Upper lobe of right lung (tissue), 1 donor: ENCODE data around the gene WDR75. TPM values are rescaled to one million over a fixed set of nuclear protein-coding genes. Genes with fewer than 3 reads are reported as not detected.

Source experiments
- ATAC-seq: fragments of 200-7000 bp; cut with Tn5 transposase; one replicate; pipeline ENCODE4 v1.9.1; 2020; ENCODE audit warnings: mild to moderate bottlenecking, moderate library complexity
- DNase-seq: peaks from one replicate; pipeline ENCODE4 v3.0.0-alpha.2; 2020
- H3K27ac ChIP-seq: fragments of 200-600 bp; one replicate; pipeline ENCODE4 v1.8.0; 2022
- H3K27me3 ChIP-seq: fragments of 200-600 bp; one replicate; pipeline ENCODE4 v1.8.0; 2022; ENCODE audit warnings: mild to moderate bottlenecking
- H3K36me3 ChIP-seq: fragments of 200-600 bp; one replicate; pipeline ENCODE4 v1.8.0; 2022
- H3K4me1 ChIP-seq: fragments of 200-600 bp; one replicate; pipeline ENCODE4 v1.8.0; 2022
- H3K4me3 ChIP-seq: fragments of 200-600 bp; one replicate; pipeline ENCODE4 v1.8.0; 2022; ENCODE audit warnings: mild to moderate bottlenecking
- H3K9me3 ChIP-seq: fragments of 200-600 bp; one replicate; pipeline ENCODE4 v1.8.0; 2022
- intact Hi-C: fragments of 100-400 bp; cut with DNase I; formaldehyde crosslinking; loops from one replicate; pipeline ENCODE4 v1.11.0; 2022
- total RNA-seq: library from RNA; stranded (reverse); fragmentation: NEBNext Ultra II Directional; extraction: Animal tissue kit (Norgen Biotek cat#: 25700); gene quantifications from one replicate; pipeline ENCODE4 v1.2.1, GENCODE V29; 2021
- TF ChIP-seq, protein P1 (sequence below): fragments of 200-600 bp; IDR thresholded peaks from one replicate; pipeline ENCODE4 v1.8.0; 2022; ENCODE audit warnings: antibody characterized with exemption
- donor health status: DM: no; HTN: yes; CAD: no; lungs with severe emphysema.

WDR75 gene
- total RNA-seq, 1 donor from 2014 or later: 23.4 TPM

DNA sequence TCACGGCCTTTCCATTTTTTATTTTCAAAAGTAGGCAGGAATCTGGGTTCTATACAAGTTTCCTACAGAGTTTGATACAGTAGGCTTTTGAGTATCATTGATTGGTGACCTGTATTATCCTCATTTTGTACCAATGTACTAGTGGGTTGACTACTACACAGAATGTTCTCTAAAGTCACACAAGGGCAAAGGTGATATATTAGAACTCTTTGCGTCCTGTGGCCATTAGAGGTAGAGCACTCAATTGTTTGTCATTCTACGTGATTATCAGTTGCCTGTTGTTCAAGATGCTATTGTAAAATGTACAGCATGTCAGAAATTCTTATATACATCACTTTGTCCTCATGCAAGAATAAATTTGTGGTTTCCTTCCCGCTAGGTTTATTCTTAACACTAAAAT is 24.8 kb downstream of the WDR75 start:
- TF ChIP-seq, protein P1, sequence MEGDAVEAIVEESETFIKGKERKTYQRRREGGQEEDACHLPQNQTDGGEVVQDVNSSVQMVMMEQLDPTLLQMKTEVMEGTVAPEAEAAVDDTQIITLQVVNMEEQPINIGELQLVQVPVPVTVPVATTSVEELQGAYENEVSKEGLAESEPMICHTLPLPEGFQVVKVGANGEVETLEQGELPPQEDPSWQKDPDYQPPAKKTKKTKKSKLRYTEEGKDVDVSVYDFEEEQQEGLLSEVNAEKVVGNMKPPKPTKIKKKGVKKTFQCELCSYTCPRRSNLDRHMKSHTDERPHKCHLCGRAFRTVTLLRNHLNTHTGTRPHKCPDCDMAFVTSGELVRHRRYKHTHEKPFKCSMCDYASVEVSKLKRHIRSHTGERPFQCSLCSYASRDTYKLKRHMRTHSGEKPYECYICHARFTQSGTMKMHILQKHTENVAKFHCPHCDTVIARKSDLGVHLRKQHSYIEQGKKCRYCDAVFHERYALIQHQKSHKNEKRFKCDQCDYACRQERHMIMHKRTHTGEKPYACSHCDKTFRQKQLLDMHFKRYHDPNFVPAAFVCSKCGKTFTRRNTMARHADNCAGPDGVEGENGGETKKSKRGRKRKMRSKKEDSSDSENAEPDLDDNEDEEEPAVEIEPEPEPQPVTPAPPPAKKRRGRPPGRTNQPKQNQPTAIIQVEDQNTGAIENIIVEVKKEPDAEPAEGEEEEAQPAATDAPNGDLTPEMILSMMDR: no peak
- no peaks in the 10 kb centered on the region for H3K4me1 ChIP-seq
- no peak overlapping the region for H3K4me3 ChIP-seq
- intact Hi-C loops: loop anchor here (10.0 kb wide), 1 partner anchor 99 kb away; no protein-coding TSS in a partner anchor
- peaks cover 99% of the 10 kb centered on the region for H3K36me3 ChIP-seq
- ATAC-seq: no peak
- H3K9me3 ChIP-seq: no peaks in the 10 kb centered on the region
- no peaks in the 10 kb centered on the region for H3K27me3 ChIP-seq
- DNase-seq: no peak
- H3K27ac ChIP-seq: no peak overlapping the region

DNA sequence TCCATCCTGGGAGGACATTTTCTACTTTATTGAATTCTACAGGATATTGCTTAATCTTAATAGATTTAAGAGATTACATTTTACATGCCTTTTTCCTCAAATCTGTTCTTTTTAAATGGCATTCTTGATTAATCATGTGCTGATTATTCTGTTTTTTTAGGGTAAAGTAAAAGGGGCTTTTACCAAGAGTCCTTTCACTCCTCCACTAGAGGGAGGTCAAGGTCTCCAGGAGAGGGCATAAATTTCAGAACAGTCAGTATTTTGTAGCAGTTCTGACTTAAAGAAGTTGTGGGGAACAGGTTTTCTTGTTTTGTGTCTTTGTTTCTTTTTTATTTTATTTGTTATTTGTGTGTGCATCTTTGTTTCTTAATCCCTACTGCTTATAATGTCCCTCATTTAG is 25.4 kb downstream of the WDR75 start:
- DNase-seq (no peak), ATAC-seq (no peak)
- intact Hi-C loops: loop anchor here (10.0 kb wide), 1 partner anchor 98 kb away; no protein-coding TSS in a partner anchor
- H3K9me3 ChIP-seq: no peaks in the 10 kb centered on the region
- TF ChIP-seq, protein P1: peak; percentile 63
- H3K4me3 ChIP-seq: no peak overlapping the region
- no peak overlapping the region for H3K27ac ChIP-seq
- H3K27me3 ChIP-seq: no peaks in the 10 kb centered on the region
- no peaks in the 10 kb centered on the region for H3K4me1 ChIP-seq
- peaks cover 99% of the 10 kb centered on the region for H3K36me3 ChIP-seq

GRCh38 chr2:189467160-189467559 is 25.9 kb downstream of the WDR75 start:
- H3K4me3 ChIP-seq: no peak overlapping the region
- ATAC-seq (no peak), DNase-seq (no peak)
- no peaks in the 10 kb centered on the region for H3K4me1 ChIP-seq
- H3K27me3 ChIP-seq: no peaks in the 10 kb centered on the region
- H3K27ac ChIP-seq: no peak overlapping the region
- no peaks in the 10 kb centered on the region for H3K9me3 ChIP-seq
- intact Hi-C loops: loop anchor here (10.0 kb wide), 1 partner anchor 98 kb away; no protein-coding TSS in a partner anchor
- TF ChIP-seq, protein P1: no peak
- peaks cover 98% of the 10 kb centered on the region for H3K36me3 ChIP-seq

DNA sequence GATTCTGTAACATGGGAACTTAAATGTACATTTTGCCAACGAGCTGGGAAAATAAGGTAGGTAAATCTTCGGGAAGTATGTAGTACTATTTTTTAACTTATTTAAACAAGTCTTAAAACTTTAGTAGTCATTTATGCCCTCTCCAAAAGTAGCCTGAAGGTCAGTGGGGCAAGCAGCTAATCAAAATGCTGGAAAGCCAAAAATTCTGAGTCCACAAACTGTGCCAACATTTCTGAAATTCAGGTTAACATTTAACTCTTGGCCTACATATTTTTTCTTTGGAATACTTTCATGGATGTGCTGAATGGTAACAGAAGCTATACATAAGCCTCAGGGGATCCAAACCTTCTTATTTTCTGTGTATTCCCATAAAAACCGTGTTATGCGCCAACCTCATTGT is 26.3 kb downstream of the WDR75 start:
- Histone ChIP-seq H3K27me3 (no peaks in the 10 kb centered on the region), H3K27ac (no peak overlapping the region), H3K36me3 (peaks cover 98% of the 10 kb centered on the region), H3K4me1 (no peaks in the 10 kb centered on the region), H3K9me3 (no peaks in the 10 kb centered on the region), H3K4me3 (no peak overlapping the region)
- ATAC-seq (no peak), DNase-seq (no peak)
- intact Hi-C loops: loop anchor here (10.0 kb wide), 1 partner anchor 97 kb away; no protein-coding TSS in a partner anchor
- TF ChIP-seq, protein P1: no peak

DNA sequence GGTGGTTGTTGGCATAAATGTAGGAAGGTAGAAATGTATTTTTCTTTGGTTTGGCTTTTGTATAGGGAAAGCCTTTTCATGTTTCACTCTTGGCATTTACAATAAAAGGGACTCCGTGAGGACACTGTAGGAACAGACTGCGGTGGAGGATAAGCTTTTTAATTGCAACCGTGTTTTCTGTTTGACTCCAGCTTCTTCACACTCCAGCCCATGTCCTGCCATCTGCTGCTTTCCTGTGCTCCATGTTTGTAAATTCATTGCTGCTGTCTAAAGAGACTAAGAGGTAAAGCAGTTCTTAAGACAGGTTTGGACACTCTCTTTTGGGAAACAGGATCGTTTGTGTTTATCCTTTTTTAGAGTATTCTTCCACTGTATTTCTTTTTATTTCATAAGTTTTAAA is 33.3 kb downstream of the WDR75 start:
- ATAC-seq: no peak

More for the DNA sequence above, 33.3 kb downstream of the WDR75 start:
- TF ChIP-seq, protein P1: no peak
- H3K9me3 ChIP-seq: no peaks in the 10 kb centered on the region
- H3K27me3 ChIP-seq: no peaks in the 10 kb centered on the region
- no peak overlapping the region for H3K27ac ChIP-seq
- H3K36me3 ChIP-seq: peaks cover 71% of the 10 kb centered on the region
- no peak overlapping the region for H3K4me3 ChIP-seq
- intact Hi-C loops: no loop called here
- no peaks in the 10 kb centered on the region for H3K4me1 ChIP-seq
- DNase-seq: no peak
